NCI-H524 treated with DMSO at 0.1 percent for 48 hours (cell line): ENCODE data around the gene SLCO2A1.

Experiments
- DNase-seq: peaks from one replicate; lab custom pipeline; 2025; lab: John Stamatoyannopoulos, UW

The SLCO2A1 gene

GRCh38 chr3:134060561-134061385, 31.0 kb upstream of the SLCO2A1 start:
- no peak for DNase-seq

GRCh38 chr3:134059671-134060560, 30.2 kb upstream of the SLCO2A1 start:
- no peak for DNase-seq

GRCh38 chr3:134059035-134059601, 29.4 kb upstream of the SLCO2A1 start:
- no peak for DNase-seq

GRCh38 chr3:134057654-134058110, 28.0 kb upstream of the SLCO2A1 start:
- DNase-seq: no peak

- no peak for DNase-seq
Observed at GRCh38 chr3:134057006-134057653, 27.4 kb upstream of the SLCO2A1 start.

- no peak for DNase-seq
Observed at GRCh38 chr3:134056464-134056891, 26.8 kb upstream of the SLCO2A1 start.

- no peak for DNase-seq
Observed at GRCh38 chr3:134055661-134056060, 25.9 kb upstream of the SLCO2A1 start.

GRCh38 chr3:134054881-134055280, 25.2 kb upstream of the SLCO2A1 start:
- no peak for DNase-seq

- DNase-seq: no peak
Observed at GRCh38 chr3:134054231-134054630, 24.5 kb upstream of the SLCO2A1 start.

- DNase-seq: no peak
Observed at GRCh38 chr3:134052370-134052769, 22.6 kb upstream of the SLCO2A1 start.

- DNase-seq: no peak
Observed at GRCh38 chr3:134049676-134050075, 20.0 kb upstream of the SLCO2A1 start.

- DNase-seq: no peak
Observed at GRCh38 chr3:134048278-134048996, 18.7 kb upstream of the SLCO2A1 start.

- no peak for DNase-seq
Observed at GRCh38 chr3:134044459-134044858, 14.7 kb upstream of the SLCO2A1 start.

- no peak for DNase-seq
Observed at GRCh38 chr3:134040066-134040465, 10.3 kb upstream of the SLCO2A1 start.

GRCh38 chr3:134039161-134039862, 9.6 kb upstream of the SLCO2A1 start:
- DNase-seq: no peak

- DNase-seq: no peak
Observed at GRCh38 chr3:134038716-134039115, 9.0 kb upstream of the SLCO2A1 start.

GRCh38 chr3:134038071-134038491, 8.4 kb upstream of the SLCO2A1 start:
- DNase-seq: no peak

GRCh38 chr3:134037168-134037567, 7.4 kb upstream of the SLCO2A1 start:
- no peak for DNase-seq

- DNase-seq: no peak
Observed at GRCh38 chr3:134036291-134036690, 6.6 kb upstream of the SLCO2A1 start.

- DNase-seq: no peak
Observed at GRCh38 chr3:134035836-134036235, 6.1 kb upstream of the SLCO2A1 start.
